PC-3 (cell line): ENCODE measurements around the gene HMGXB4.

Experiments
- CTCF ChIP-seq: fragments of 300-600 bp; sonication (generic); conservative IDR thresholded peaks from 2 replicates; pipeline ENCODE4 v1.5.1; 2017; ENCODE audit warnings: antibody characterized with exemption, low read depth, mild to moderate bottlenecking, low read length
- EZH2 ChIP-seq: fragments of 300-600 bp; sonication (generic); IDR thresholded peaks from one replicate; pipeline ENCODE4 v1.6.1; 2017; ENCODE audit warnings: antibody characterized with exemption, mild to moderate bottlenecking, low read length; ENCODE audit not compliant: unreplicated experiment

- no peak for TF ChIP-seq CTCF
- TF ChIP-seq EZH2, result no peak
Observed at GRCh38 chr22:35215993-35216392, 41.3 kb upstream of the HMGXB4 start.
